ENCODE results near the gene STX18.
"Not testable (repeated sequence)": the region's sequence is repeated elsewhere in the genome, so short reads cannot be mapped to it uniquely, and the experiment has no call there.

The STX18 gene

GRCh38 chr4:4436244-4436823 is 105.5 kb downstream of the STX18 start:
- no peak for DNase-seq

- DNase-seq = no peak
Measured at GRCh38 chr4:4433941-4434340, 107.9 kb downstream of the STX18 start.

GRCh38 chr4:4432341-4433125 is 109.3 kb downstream of the STX18 start:
- no peak for DNase-seq

GRCh38 chr4:4430492-4431195 is 111.2 kb downstream of the STX18 start:
- DNase-seq = peak; percentile 44

GRCh38 chr4:4428966-4429875 is 112.6 kb downstream of the STX18 start:
- DNase-seq = no peak

GRCh38 chr4:4427886-4428285 is 114.0 kb downstream of the STX18 start:
- DNase-seq = no peak

GRCh38 chr4:4427121-4427870 is 114.6 kb downstream of the STX18 start:
- DNase-seq = no peak

GRCh38 chr4:4426511-4427120 is 115.2 kb downstream of the STX18 start:
- DNase-seq = no peak

- DNase-seq = no peak
Measured at GRCh38 chr4:4425696-4426095, 116.2 kb downstream of the STX18 start.

- no peak for DNase-seq
Measured at GRCh38 chr4:4425119-4425690, 116.6 kb downstream of the STX18 start.

GRCh38 chr4:4424499-4425115 is 117.2 kb downstream of the STX18 start:
- DNase-seq = no peak

GRCh38 chr4:4423706-4424498 is 117.9 kb downstream of the STX18 start:
- no peak for DNase-seq

- no peak for DNase-seq
Measured at GRCh38 chr4:4422856-4423499, 118.9 kb downstream of the STX18 start.

GRCh38 chr4:4422117-4422516 is 119.7 kb downstream of the STX18 start:
- DNase-seq = not testable (repeated sequence)

GRCh38 chr4:4421356-4421755 is 120.5 kb downstream of the STX18 start:
- DNase-seq = no peak

- no peak for DNase-seq
Measured at GRCh38 chr4:4420421-4420820, 121.4 kb downstream of the STX18 start.

GRCh38 chr4:4419896-4420295 is 122.0 kb downstream of the STX18 start:
- no peak for DNase-seq

GRCh38 chr4:4418676-4419390 is 123.0 kb downstream of the STX18 start:
- peak; percentile 3 for DNase-seq

- peak; percentile 2 for DNase-seq
Measured at GRCh38 chr4:4417886-4418285, 124.0 kb downstream of the STX18 start.
